Stimulated activated CD8-positive, alpha-beta memory T cell treated with anti-CD3 and anti-CD28 coated beads, Interleukin-12 subunit alpha, Interleukin-12 subunit beta, amount 100 ng/mL, for 1 hour (primary cell): ENCODE measurements around the gene THYN1.
"Not testable (repeated sequence)": the region's sequence is repeated elsewhere in the genome, so short reads cannot be mapped to it uniquely, and the experiment has no call there.

Experiments used
- DNase-seq: peaks from one replicate; pipeline ENCODE4 v3.0.0-alpha.2; 2020; ENCODE audit warnings: low read depth

The THYN1 gene

DNA sequence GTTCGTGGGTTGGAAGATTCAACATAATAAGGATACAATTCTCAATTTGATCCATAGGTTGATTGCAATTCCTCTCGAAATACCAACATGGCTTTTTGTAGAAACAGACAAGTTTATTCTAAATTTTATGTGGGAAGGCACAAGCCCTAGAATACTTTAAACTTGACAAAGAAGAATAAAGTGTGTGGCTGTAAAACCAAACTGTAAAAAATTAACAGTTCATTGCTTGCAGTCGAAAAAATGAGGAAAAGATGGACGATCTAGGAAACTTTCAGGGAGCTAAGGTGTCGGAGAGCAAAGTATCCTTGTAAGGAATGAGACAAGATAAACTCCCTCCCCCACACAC, 22.0 kb upstream of the THYN1 start:
- no peak for DNase-seq

DNA sequence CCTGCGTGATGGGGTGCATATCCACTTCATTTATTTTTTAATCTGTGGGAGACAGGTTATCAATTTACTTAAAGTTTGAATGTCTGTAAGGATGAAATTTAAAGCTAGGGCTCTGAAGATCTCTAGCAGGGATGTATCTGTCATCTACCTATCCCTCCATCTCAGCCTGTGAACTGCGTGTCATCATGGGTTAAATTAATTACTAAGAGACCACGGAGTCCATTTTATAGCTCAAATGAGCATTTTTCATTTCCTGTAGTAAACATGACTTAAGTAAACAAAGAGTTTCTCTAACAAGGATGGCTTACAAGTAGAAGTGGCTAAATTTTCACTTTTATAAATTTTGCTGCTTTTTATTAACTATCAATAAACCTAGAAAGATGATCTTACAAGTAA, 20.2 kb upstream of the THYN1 start:
- DNase-seq: no peak

DNA sequence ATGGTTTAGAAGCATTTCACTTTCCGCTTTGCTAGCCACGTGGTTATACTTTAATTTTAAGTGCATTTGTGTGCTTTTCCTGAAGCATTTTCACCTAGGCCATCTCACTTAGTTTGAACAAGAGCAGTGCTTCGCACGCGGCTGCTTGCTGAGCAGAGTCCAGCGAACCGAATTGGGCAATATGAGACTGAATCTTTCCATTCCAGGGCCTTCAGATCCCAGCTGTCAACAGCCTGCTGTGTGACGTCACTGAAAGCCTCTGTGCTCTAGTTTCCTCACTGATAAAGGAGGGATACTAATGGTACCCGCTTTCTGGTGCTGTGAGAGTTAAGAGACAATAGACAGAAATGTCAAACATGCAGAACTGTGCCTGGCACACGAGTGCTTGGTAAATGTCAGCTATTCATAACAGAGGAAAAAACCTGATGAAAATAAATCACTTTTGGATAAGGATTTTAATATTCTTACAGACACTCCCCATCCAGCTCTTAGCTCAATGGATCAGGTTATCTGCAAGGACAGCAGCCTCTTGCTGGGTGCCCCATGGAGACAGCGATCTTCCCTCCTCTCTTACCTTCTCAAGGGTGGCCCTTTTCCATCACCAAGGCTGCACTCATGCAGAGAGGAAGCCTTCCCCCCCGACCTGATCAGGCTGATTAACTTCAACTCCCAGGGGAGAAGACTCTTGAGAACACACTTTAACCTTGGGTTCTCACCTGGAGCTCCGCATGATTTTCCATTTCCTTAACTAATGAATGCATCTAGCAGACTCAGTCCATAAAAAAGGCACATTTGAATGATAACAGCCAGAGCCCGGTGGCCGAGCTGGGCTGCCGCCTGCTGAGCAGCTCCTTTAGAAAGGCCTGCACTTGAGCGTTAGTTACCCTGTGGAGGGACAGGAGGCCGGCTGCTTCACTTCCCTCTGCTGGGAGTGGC, 19.5 kb upstream of the THYN1 start:
- no peak for DNase-seq

DNA sequence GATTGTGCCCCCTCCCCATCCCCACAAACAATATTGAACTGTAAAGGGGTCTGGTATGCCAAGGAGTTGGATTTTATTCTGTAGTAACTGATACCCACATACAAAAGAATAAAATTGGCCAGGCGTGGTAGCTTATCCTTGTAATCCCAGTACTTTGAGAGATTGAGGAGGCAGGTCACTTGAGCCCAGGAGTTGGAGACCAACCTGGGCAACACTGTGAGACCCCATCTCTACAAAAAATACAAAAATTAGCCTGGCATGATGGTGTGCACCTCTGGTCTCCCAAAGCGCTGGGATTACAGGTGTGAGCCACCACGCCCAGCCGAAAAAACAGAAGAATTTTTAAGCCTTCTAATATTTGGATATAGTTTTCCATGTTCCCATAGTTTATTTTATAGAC, 18.8 kb upstream of the THYN1 start:
- no peak for DNase-seq

DNA sequence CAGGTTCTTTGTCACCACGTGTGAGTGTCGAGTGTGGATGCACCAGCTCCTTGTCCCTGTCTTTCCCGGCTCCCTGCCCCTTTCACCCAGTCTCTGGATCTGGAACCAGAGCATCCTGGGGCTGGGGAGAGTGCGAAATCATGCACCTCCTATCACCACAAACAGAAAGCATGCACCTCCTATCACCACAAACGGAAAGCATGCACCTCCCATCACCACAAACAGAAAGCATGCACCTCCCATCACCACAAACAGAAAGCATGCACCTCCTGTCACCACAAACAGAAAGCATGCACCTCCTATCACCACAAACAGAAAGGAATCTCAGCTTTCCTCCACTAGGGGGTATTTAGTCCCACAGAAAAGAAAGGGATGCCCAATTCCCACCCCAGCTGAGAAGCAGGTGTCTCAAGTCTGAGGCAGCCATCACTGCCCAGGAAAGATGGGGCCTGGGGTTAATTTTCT, 17.1 kb upstream of the THYN1 start:
- no peak for DNase-seq

DNA sequence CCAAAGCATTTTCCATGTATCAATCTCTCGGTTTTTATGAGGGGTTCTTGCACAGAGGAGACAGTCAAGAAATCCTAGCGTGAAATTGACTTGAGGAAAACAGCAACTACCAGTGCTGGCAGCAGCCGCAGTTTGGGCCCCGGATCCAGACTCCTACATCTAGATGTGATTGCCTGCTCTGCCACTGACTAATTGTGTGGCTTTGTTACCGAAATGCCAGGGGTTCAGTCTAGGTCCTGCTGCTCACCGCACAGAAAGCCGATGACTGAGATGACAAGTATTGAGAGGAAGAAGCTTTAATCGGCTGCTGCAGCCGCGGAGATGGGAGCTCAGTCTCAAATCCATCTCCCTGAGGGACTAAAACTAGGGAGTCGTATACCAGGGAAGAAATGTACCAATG, 14.8 kb upstream of the THYN1 start:
- no peak for DNase-seq

DNA sequence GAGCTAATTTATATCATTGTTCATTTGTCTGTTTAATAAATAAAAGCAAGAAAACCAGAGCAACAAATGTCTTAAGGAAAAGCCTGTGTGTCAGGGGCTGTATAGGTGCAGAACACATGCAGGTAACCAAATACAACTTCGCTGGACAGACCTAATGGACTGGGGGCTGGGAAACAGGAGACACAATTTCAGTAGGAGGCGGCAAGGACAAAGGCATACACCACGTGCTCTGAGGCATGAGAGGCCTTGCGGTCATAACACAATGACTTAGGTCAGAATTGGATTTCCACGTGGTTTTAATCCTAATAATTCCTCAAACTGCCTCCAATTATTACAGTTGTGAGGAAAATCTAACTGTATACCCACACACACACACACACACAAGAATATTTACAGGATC, 14.3 kb upstream of the THYN1 start:
- no peak for DNase-seq

DNA sequence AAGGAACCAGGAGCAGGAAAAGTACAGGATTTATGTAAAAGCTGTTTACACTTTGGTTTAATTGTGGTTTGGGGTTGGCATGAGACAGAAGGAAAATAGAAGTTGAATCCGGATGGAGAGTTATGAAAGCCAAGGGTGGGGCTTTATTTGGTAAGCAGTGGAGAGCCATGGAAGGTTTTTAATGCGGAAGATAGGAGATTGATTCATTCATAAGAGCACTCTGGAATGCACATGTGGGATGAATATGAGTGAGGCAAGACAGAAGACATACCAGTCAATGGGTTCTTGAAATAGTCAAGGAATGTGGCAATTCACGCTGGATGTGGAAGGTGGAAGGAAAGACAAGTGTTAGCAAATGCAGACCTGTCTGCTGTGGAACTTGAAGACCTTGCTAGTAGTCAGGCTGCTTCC, 13.7 kb upstream of the THYN1 start:
- no peak for DNase-seq

DNA sequence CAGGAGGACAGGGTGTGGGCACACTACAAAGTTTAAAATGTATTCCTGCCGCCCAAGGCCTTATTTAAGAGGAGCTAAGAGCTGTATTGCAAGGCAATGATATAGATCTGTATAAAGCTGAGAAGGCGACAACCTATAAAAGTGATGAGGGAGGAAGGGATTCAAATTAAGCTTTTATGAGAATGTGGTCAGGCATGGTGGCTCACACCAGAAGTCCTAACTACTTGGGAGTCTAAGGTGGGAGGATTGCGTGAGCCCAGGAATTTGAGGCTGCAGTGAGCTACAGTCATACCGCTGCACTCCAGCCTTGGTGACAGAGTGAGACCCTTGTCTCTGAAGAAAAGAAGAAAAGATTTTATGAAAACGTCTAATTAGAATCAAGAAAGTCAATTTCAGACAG, 13.3 kb upstream of the THYN1 start:
- no peak for DNase-seq

DNA sequence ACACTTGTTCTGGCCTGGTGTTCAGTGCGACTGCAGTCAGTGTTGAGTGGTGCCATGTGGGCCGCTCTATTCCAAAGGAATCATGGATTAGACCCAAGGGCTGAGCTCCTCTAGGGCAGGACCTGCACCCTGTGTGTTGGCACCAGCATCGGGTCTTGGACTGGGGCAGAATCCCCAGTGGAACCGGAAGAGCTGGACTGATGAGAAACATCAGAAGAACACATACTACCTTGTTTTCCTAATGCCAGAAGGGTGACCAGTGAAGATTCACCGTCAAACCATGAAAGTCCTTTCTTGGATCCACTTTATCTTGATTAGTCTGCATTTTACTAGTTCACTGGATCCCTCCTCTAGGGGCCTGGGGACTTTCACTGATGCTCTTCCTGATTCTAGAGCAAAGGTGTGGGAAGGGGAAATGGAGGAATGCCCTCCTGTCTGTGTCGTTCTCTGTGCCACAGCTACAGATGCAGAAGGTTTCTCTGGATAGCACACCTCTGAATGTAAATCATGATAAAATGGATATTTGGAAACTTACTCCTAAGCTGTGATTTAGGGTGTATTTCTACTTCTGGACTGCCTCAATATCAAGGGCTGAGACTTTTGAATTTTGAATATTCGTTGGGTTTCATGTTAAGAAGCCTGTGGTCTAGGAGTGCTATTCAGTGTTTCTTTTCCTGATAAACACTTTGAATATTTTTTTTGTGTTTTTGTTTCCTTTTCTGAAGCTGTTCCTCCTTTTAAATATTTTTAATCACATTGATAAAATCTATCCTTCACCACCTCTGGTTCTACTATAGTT, 12.0 kb upstream of the THYN1 start:
- DNase-seq: no peak

DNA sequence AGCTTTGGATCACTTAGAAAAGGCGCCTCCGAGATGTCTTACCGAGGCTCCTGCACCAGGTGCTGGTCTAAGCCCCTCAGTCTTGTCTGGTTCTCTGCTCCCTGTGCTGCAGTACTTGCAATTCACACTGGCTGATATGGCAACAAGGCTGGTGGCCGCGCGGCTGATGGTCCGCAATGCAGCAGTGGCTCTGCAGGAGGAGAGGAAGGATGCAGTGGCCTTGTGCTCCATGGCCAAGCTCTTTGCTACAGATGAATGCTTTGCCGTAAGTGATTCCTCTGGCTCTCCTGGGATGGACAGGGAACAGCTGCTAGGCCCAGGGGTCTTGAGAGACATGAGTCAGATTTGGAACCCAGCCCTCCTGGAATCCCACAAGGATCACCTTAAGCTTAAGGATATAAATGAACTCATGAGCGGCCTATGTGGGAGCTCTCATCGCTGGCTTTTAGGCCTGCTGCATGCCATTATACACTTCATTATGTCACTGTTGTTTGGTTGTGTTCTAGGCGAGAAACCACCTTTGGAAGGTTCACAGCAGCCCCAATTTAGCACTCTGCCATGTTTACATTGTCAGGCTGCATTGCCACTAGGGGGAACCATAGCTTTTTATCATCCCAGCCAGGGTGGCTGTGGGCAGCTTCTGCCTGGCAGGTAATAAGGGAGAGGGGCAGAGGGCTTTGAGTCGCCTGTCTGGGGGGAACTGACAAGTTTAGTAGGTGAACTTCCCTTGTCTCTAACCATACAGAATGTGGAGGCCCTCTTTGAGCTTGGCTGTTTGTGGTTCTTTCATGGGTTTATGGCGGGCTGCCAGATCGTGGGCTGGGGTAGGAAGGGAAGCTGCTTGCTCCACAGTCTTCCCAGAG, 8.7 kb upstream of the THYN1 start:
- no peak for DNase-seq

DNA sequence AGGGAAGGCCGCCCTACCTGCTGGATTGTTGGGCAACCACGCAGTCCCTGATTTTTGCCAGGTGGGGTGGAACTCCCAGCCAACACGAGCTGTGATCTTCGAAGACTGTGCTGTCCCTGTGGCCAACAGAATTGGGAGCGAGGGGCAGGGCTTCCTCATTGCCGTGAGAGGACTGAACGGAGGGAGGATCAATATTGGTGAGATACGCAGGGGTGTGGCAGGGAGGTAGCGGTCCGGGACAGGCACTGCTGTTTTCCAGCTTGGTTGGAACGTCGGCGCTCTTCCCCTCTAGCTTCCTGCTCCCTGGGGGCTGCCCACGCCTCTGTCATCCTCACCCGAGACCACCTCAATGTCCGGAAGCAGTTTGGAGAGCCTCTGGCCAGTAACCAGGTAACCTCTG, 7.8 kb upstream of the THYN1 start:
- no peak for DNase-seq

DNA sequence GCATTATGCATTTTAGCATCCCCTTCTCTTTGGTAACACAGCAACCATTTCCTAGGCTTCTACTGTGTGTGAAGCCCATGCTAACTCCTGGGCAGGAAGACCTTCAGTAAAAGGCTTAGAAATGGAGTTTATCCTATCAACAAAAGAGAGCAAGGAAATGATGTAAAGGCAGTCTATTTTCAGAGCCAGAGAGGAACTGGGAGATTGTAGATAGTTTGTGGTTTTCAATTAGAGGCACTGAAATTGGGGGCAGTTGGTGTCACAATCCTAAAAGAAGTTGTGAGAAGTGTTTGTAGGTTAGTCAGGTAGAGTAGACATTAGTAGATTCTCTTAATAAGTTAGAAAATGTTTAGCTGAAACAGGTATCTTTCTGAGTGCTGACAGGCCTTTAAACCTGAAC, 7.4 kb upstream of the THYN1 start:
- DNase-seq: no peak

DNA sequence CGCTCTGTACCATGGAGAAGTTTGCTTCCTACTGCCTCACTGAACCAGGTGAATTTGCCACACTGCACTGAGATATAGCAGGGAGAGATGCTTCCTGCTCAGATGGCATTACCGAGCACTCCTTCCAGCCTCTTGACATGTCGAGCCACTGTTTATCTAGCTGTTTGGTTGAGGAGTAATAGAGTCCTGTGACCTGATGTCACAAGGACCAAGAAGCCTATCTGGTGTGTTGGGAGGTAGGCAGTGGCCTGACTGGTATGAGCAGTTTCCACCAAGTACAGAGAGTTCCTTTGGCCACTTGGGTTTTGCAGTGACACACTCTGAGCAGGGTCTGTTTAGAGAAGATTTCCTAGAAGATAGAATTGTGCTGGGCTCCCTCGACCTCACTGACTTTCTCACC, 5.4 kb upstream of the THYN1 start:
- DNase-seq: no peak

DNA sequence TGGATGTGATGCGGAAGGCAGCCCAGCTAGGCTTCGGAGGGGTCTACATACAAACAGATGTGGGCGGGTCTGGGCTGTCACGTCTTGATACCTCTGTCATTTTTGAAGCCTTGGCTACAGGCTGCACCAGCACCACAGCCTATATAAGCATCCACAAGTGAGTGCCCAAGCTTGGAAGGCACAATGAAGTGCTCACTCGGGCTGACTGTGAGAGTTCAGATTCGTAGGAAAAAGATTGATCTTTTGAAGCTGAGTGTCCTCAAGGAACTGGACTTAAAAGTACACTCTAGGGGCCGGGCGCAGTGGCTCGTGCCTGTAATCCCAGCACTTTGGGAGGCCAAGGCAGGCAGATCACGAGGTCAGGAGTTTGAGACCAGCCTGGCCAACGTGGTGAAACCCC, 3.9 kb upstream of the THYN1 start:
- no peak for DNase-seq

DNA sequence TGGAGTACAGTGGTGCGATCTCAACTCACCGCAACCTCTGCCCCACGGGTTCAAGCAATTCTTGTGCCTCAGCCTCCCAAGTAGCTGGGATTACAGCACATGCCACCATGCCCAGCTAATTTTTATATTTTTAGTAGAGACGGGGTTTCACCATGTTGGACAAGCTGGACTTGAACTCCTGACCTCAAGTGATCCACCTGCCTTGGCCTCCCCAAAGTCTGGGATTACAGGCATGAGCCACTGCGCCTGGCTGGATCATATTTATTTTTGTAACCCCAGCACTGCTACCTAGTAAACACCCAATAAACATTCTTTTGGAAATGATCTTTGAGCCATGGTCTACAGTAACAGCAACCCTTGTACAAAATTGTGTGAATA, 2.0 kb upstream of the THYN1 start:
- DNase-seq: not testable (repeated sequence)

DNA sequence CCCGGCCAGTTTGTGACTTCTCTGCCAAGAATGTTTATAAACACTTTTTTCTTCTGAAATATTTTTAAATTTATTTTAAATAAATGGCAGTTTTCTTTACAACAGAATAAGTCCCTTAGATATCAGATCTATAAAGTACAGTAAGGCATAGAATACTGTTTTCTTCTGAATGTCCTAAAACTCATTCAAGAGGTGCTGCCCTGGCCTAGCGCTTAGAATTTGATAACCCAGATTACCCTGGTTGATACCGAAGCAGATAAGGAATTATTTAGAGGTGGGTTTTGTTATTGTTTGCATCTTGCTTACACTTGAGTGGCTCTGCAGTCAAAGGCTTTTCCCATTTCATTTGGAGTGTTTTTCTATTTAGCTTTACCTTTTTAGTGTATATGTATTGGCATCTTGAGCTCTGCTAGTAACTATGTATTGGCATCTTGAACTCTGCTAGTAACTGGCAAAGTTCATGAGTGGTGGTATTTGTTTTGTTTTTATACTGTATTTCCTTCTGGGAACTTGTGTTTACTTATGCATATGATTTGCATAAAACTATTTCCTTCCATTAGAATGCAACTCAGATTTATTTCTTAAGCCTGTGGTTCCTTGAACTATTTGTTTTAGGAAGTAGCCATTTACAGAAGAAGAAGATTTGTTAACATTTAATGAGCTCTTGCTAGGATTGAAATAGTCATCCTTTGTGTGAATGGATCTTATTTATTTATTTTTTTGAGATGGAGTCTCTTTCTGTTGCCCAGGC, 1.5 kb upstream of the THYN1 start:
- DNase-seq: no peak

DNA sequence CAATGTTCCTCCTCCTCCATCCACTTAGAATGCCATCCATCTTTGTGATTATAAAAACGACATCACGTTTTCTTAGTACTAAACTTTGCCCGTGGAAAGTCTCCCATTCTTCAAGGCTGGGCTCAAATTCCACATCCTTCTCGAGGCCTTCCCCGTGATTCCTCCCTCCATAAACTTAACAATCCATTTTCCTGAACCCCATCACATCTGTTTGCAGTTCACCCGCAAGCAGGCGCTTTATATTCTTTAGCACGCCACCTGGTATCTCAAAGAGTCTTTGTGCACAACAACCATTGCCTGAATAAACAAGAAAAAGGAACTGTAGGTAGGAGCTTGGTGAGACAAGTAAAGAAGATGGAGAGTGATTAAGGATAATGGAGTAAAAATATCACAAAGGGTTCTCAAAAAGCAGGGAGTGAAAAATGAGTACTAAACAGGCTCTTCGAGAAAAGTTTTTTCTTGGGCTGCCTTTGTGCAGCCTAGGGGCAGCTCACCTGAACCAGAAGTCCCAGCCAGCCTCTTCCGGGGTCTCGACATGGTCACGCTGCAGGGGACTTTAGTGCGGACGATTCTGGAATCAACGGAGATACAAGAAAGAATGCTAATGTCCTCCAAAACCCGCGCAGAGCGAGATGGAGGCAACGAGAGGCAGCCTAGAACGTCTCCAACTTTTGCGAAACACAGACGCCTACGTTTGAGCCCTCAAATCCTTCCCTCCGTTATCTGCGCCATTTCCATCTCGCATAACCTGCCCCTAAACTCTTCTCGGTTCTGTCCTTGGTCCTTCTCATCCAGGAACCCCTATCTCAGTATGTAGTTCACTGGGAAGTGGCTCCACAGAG, 585 bp downstream of the THYN1 start:
- no peak for DNase-seq

DNA sequence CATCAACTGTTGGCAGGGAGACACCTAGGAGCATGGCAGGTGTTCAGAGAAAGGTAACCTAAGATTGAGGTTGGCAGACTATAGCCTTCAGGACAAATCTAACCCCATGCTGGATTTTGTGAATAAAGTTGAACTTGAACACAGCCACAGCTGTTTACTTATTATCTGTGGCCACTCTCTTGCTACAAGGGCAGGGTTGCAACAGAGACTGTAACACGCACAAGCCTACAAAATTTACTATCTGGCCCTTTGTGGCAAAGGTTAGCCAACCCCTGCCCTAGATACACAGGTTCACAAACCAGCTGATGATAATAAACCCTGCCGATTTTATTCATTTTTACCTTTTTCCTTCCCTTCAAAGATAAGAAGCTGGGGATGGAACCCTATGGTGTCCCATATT, 2.5 kb downstream of the THYN1 start:
- no peak for DNase-seq

DNA sequence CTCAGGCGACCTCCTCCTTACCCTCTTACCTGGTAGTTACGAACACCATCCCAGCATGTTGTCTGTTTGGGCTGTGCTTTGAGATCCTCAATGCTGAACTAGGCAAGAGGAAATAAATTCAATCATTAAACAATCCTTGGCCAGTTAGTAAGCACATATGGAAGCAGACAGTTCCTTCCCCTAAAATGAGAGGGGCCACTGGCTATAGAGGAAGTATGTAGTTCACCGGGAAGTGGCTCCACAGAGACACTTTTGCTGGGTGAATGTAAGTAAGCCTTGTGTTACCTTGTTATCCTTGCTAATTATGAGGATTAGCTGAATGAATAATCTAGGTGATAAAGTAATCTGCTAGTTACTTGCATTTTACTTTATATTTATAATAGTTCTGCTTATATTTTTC, 2.9 kb downstream of the THYN1 start:
- DNase-seq: no peak
